Measurements from ENCODE around the gene C4orf51.

The C4orf51 gene

GRCh38 chr4:145770124-145770523, 90.2 kb downstream of the C4orf51 start:
- Histone ChIP-seq H3K4me3 (ENCODE audit: low read length) (no peak overlapping the region), H3K36me3 (ENCODE audit: insufficient read depth, low read length) (peaks cover 85% of the 10 kb centered on the region), H3K27me3 (ENCODE audit: insufficient read depth, low read length) (no peaks in the 10 kb centered on the region), H2AFZ (ENCODE audit: low read depth, low read length) (no peak overlapping the region), H3K4me1 (ENCODE audit: insufficient read depth, low read length) (no peaks in the 10 kb centered on the region), H3K9me3 (ENCODE audit: low read length) (peaks cover 2% of the 10 kb centered on the region)

- Histone ChIP-seq H3K4me3 (ENCODE audit: low read length) (no peak overlapping the region), H3K9me3 (ENCODE audit: low read length) (peaks cover 2% of the 10 kb centered on the region), H3K27me3 (ENCODE audit: insufficient read depth, low read length) (no peaks in the 10 kb centered on the region), H3K4me1 (ENCODE audit: insufficient read depth, low read length) (no peaks in the 10 kb centered on the region), H3K36me3 (ENCODE audit: insufficient read depth, low read length) (peaks cover 86% of the 10 kb centered on the region), H2AFZ (ENCODE audit: low read depth, low read length) (no peak overlapping the region)
Measured at GRCh38 chr4:145772347-145772746, 92.4 kb downstream of the C4orf51 start.

- H3K27me3 ChIP-seq (ENCODE audit: insufficient read depth, low read length), result no peaks in the 10 kb centered on the region
- no peak overlapping the region for H3K4me3 ChIP-seq (ENCODE audit: low read length)
- H2AFZ ChIP-seq (ENCODE audit: low read depth, low read length), result no peak overlapping the region
- peaks cover 87% of the 10 kb centered on the region for H3K36me3 ChIP-seq (ENCODE audit: insufficient read depth, low read length)
- no peaks in the 10 kb centered on the region for H3K4me1 ChIP-seq (ENCODE audit: insufficient read depth, low read length)
- H3K9me3 ChIP-seq (ENCODE audit: low read length), result no peaks in the 10 kb centered on the region
Measured at GRCh38 chr4:145773581-145774234, 93.8 kb downstream of the C4orf51 start.

GRCh38 chr4:145774473-145774872, 94.5 kb downstream of the C4orf51 start:
- Histone ChIP-seq H3K36me3 (ENCODE audit: insufficient read depth, low read length) (peaks cover 89% of the 10 kb centered on the region), H3K9me3 (ENCODE audit: low read length) (no peaks in the 10 kb centered on the region), H3K4me1 (ENCODE audit: insufficient read depth, low read length) (no peaks in the 10 kb centered on the region), H3K27me3 (ENCODE audit: insufficient read depth, low read length) (no peaks in the 10 kb centered on the region), H2AFZ (ENCODE audit: low read depth, low read length) (no peak overlapping the region), H3K4me3 (ENCODE audit: low read length) (no peak overlapping the region)

GRCh38 chr4:145775406-145775805, 95.5 kb downstream of the C4orf51 start:
- H3K27me3 ChIP-seq (ENCODE audit: insufficient read depth, low read length), result no peaks in the 10 kb centered on the region
- no peaks in the 10 kb centered on the region for H3K9me3 ChIP-seq (ENCODE audit: low read length)
- H3K4me3 ChIP-seq (ENCODE audit: low read length), result no peak overlapping the region
- H3K4me1 ChIP-seq (ENCODE audit: insufficient read depth, low read length), result no peaks in the 10 kb centered on the region
- H2AFZ ChIP-seq (ENCODE audit: low read depth, low read length), result no peak overlapping the region
- H3K36me3 ChIP-seq (ENCODE audit: insufficient read depth, low read length), result peaks cover 87% of the 10 kb centered on the region

- Histone ChIP-seq H3K36me3 (ENCODE audit: insufficient read depth, low read length) (peaks cover 83% of the 10 kb centered on the region), H2AFZ (ENCODE audit: low read depth, low read length) (no peak overlapping the region), H3K9me3 (ENCODE audit: low read length) (no peaks in the 10 kb centered on the region), H3K4me1 (ENCODE audit: insufficient read depth, low read length) (no peaks in the 10 kb centered on the region), H3K27me3 (ENCODE audit: insufficient read depth, low read length) (no peaks in the 10 kb centered on the region), H3K4me3 (ENCODE audit: low read length) (no peak overlapping the region)
Measured at GRCh38 chr4:145776208-145776607, 96.3 kb downstream of the C4orf51 start.

- H3K27me3 ChIP-seq (ENCODE audit: insufficient read depth, low read length), result no peaks in the 10 kb centered on the region
- H3K4me3 ChIP-seq (ENCODE audit: low read length), result no peak overlapping the region
- peaks cover 66% of the 10 kb centered on the region for H3K36me3 ChIP-seq (ENCODE audit: insufficient read depth, low read length)
- peaks cover 7% of the 10 kb centered on the region for H3K9me3 ChIP-seq (ENCODE audit: low read length)
- no peaks in the 10 kb centered on the region for H3K4me1 ChIP-seq (ENCODE audit: insufficient read depth, low read length)
- no peak overlapping the region for H2AFZ ChIP-seq (ENCODE audit: low read depth, low read length)
Measured at GRCh38 chr4:145779319-145779801, 99.4 kb downstream of the C4orf51 start.

GRCh38 chr4:145781351-145781750, 101.4 kb downstream of the C4orf51 start:
- no peak overlapping the region for H2AFZ ChIP-seq (ENCODE audit: low read depth, low read length)
- H3K27me3 ChIP-seq (ENCODE audit: insufficient read depth, low read length), result no peaks in the 10 kb centered on the region
- no peak overlapping the region for H3K4me3 ChIP-seq (ENCODE audit: low read length)
- H3K36me3 ChIP-seq (ENCODE audit: insufficient read depth, low read length), result peaks cover 58% of the 10 kb centered on the region
- no peaks in the 10 kb centered on the region for H3K4me1 ChIP-seq (ENCODE audit: insufficient read depth, low read length)
- peaks cover 9% of the 10 kb centered on the region for H3K9me3 ChIP-seq (ENCODE audit: low read length)

Data from neuron (in vitro differentiated cells).